ENCODE results near the gene DARS2.

- TF ChIP-seq CTCF (IDR thresholded peaks at IDR 0.05; ENCODE audit: low read depth, low read length, poor library complexity, severe bottlenecking) (no peak), EZH2phosphoT487 (IDR thresholded peaks at IDR 0.05; ENCODE audit: borderline replicate concordance, low read length) (no peak)
These were observed 65.4 kb downstream of the DARS2 start for GRCh38 chr1:173889885-173890284.

Data from DOHH2 (cell line).